ENCODE measurements around the gene ANKRD13D. TPM values are rescaled to one million over a fixed set of nuclear protein-coding genes. Genes with fewer than 3 reads are reported as not detected.
"Not testable (repeated sequence)": the region's sequence is repeated elsewhere in the genome, so short reads cannot be mapped to it uniquely, and the experiment has no call there.

ANKRD13D gene
- polyA plus RNA-seq, 3 donors = 27.6 to 53.8 (median 44.8) TPM

DNA sequence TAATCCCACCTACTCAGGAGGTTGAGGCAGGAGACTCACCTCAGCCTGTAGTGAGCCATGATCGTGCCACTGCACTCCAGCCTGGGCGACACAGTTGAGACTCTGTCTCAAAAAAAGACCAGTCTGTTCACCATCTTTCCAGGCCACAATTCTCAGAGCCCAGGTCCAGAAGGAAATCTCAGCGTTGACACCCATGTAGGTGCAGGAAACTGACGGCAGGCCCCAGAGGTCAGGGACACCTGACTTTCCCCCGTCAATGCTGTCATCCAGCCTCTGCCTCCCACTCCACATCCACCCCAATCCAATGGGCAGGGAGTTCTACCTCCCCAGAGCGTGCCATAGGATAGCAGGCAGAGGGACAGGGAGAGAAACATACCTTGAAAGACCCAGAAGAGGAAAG lies 28.7 kb upstream of the ANKRD13D start:
- no peak for DNase-seq

- not testable (repeated sequence) for DNase-seq
Measured at GRCh38 chr11:67260885-67261639, 28.0 kb upstream of the ANKRD13D start.

DNA sequence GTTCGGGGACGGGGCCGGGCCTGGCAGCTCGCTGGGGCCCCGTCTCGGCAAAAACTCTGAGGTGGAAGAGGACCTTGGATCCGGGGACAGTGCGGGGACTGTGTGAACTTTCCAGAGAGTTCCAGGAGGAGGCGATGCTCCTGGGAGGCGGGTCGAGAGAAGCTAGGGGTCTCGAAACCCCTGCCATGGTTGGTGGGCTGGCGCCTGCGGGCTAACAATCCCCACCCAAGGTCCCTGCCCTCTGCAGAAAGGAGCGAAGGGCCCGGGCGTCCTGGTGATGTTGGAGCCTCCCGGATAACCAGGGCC lies 27.5 kb upstream of the ANKRD13D start:
- no peak for DNase-seq

DNA sequence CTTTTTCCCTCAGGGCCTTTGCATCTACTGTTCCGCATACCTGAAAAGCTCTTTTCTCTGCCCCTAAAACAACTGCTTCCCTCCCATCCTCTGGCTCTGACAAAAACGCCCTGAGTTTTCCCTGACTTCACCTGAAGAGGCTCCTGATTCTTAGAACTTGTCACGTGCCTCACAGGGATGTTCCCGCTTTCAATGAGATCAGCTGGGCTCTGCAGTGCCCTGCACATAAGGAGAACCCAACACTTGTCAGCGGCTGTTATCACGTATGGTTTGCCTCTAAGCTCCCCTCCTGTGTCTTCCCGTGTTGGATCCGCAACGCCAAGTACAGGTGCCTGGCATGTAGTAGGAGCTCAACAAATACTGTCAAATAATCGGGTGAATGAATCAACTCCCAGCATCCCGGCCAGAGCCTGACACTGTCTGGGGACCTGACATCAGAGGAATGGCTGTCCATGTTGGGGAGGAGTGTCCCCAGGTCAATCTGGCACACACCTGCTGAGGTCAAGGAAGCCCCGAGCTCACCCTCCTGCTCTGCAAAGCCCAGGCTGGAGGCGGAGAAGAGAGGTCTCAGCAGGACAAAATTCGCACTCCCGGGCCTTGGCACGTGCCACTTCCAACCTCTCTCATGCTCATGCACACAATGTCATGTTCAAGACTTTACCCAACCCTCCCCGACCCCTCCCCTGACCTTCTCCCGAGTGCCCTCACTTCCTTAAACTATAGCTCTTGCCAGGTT lies 27.0 kb upstream of the ANKRD13D start:
- DNase-seq = no peak

DNA sequence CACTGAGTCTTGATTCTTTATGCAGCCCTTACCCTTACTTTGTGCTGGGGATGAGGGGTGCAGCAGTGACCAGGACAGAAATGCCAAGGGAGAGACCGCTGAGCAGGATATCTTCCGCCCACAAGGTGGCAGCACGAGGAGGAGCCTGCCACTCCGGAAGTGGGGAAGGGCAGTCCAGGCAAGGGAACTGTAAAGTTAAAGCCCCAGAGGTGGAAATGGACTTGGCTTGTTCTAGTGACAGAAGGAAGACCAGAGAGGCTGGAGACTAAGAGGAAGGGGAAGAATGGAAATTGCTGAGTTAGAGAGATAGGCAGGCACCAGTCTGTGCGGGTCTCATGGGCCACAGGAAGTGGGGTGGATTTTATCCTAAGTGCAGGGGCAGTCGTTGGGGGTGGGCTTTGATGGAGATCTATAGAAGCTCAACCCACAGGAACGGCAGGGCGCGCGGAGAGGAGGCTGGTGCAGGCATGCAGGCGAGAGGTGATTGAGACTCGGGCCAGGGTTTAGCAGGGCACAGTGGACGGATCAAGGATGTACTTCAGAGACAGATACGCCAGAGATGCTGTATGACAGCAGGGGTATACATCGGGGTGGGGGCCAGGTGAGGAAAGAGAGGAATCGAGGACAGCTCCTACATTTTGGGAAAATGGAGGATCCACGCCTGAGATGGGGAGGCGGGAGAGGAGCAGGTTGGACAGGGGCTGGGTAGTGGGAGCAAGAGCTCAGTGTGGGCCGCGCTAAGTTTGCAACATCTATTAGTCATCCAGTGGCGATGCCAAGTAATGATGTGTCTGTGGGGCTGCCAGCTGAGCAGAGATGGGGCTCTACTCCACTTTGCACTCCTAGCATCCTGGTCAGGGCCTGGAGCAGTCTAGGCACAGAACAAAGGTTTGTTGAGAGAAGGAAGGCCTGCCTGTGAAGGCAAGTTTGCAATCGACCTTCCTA lies 26.1 kb upstream of the ANKRD13D start:
- DNase-seq = peak; percentile 72

GRCh38 chr11:67264260-67264659 lies 24.8 kb upstream of the ANKRD13D start:
- no peak for DNase-seq

DNA sequence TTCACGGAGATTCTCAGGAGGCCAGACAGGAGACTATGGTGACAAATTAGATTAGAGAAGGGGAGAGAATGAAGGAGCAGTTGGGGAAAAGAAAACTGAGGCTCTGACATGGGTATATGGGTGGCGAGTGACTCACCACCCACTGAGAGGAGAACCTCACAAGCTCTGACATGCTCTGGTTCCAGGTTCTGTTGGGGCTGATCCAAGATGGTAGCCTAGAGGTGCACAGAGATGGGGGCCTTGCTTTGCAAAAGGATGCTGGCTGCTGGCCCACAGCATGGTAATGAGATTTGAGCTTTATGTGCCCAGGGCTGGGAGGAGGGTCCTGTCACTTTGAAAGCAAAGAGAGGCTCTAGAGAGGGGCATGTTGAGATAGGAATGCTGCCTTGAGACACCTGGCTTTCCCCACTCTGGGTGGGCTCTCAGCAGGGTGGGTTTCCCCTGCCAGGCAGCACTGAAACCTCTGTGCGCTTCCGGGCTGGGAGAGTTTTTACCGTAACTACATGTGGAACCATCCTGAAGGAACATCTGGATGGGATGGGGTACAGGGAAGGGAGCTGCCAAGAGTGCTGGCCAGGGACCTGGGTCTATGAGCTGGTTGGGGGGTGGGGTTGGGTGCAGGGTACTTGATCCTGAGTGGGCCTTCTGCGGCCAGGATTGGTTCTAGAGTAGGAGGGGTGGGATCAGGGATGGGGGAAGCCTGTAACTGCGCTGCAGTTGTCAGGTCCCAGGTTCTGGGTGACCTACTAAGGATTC lies 24.0 kb upstream of the ANKRD13D start:
- no peak for DNase-seq

DNA sequence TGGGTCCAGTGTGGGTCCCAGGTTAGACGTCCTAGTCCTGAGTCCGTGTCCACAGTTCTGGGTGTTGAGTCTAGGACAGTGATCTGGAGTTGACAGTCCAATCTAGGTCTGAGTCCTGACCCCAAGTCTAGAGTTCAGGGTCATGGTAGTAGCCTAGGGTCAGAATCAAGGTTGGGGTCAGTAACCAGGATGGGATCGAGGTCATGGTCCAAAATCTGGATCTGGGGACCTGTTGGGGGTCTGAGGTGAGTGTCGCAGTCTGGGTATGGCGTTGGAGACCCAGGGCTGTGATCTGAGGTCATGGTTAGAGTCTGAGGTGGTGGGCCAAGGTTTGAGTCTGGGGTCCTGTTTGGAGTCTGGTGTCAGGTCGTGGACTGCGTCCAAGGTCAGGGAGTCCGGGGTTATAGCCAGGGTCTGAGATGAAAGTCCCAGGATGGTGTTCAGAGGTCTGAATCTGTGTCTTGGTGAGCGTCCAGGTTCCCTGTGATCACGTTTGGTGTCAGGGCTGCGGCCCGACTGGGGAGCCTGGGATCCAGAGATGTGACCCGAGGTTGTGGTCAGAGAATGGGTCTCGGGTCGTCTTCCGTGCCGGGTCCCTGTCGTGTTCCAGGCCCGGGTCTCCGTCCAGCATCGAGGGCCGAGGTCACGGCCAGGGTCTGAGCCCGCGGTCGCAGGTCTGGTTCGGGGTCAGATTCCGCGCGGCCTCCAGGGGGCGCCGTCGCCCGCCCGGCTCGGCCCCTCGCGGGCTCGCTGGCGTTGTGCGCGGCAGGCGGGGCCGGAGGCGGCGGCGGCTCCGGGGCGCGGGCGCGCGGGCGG lies 23.3 kb upstream of the ANKRD13D start:
- DNase-seq = peak; percentile 55

GRCh38 chr11:67266449-67267187 lies 22.5 kb upstream of the ANKRD13D start, which contains the start of gene GRK2:
Gene GRK2, plus strand, starts transcription at chr11:67266473. Its CDS starts 227 bp downstream, at chr11:67266700.
- DNase-seq = no peak

GRCh38 chr11:67267188-67268080 lies 21.7 kb upstream of the ANKRD13D start:
- no peak for DNase-seq

DNA sequence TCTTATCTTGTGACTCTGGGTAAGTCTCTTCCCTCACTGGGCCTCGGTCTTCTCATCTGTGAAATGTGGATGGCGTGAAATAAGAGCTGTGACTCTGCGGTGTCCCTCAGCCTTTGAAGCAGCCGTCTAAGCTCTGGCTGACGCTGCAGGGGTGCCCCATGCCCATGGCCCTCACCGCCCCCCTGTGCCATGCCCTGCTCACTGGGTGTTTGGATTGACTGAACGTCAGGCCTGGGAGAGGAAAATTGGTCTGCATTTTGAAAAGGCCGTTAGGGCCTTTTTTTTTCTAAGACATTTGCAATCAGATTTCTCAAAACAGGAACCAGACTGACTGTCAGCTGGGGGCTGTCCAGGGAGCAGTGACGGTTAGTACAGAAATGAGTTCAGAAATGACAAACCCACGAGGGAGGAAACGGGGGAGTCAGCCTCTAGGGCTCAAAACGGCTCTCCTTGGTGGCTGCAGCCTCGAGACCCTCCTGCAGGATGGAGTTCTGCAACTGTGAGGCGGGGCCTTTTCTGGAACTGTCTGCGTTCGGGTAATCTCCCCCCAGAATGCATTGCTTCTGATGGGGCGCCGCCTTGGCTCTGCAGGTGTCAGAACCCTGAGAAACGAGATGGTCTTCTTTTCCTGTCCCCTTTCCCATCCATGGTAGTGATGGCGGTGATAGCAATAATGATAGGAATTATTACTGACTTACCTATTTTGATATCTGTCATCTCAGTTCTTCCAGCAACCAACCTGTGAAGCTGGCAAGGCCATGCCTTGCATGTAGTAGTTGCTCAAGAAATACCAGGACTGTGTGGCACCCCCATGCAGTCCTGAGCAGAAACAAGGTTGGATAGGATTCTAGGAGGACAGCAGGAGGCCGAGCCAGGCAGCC lies 20.8 kb upstream of the ANKRD13D start:
- no peak for DNase-seq

DNA sequence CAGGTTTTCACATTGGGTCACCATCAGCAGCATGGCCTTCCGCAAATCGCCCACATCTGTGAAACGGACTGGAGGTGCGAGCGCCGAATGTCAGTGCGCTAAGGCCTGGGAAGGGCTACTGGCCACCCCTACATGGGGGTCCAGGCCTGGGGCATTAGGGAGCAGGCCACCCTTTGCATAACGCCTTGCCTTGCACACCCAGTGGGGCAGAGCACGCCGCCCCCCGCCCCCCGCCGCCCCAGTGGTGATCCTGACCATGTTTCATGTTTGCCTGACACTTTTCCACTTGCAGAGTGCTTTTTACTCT lies 20.2 kb upstream of the ANKRD13D start:
- DNase-seq = no peak

- no peak for DNase-seq
Measured at GRCh38 chr11:67269401-67270255, 19.5 kb upstream of the ANKRD13D start.

- DNase-seq = peak; percentile 83
Measured at GRCh38 chr11:67270256-67271204, 18.6 kb upstream of the ANKRD13D start.

GRCh38 chr11:67271205-67271540 lies 17.9 kb upstream of the ANKRD13D start:
- no peak for DNase-seq
